GM10248 (cell line): Measurements from ENCODE around the gene EPHX1.
A peak's percentile ranks its signal among the peaks of the same experiment; 100 is the strongest.

Source experiments
- CTCF ChIA-PET: fragments of 300-600 bp; sonication (Branson Sonifier 250); formaldehyde crosslinking; extraction: SDS; loops from one replicate; lab custom pipeline; 2021; ENCODE audit warnings: antibody characterized with exemption; lab: Yijun Ruan, JAX
- POLR2A ChIA-PET: fragments of 350-650 bp; sonication (Branson Sonifier 250); formaldehyde crosslinking; extraction: SDS; loops from one replicate; lab custom pipeline; 2020; ENCODE audit warnings: antibody characterized with exemption; lab: Yijun Ruan, JAX
- DNase-seq: peaks from one replicate; pipeline ENCODE4 v3.0.0; 2012; ENCODE audit errors: extremely low spot score
- CTCF ChIP-seq: IDR thresholded peaks from 2 replicates; pipeline ENCODE4 v1.5.1; 2012; ENCODE audit warnings: mild to moderate bottlenecking, low read depth; ENCODE audit errors: extremely low read depth, missing control alignments, control extremely low read depth

The EPHX1 gene

GRCh38 chr1:225877580-225877979 is 67.7 kb downstream of the EPHX1 start:
- ChIA-PET POLR2A (interaction anchor here (0.5 kb wide), 1 partner anchor 790 kb away, joined by 3 read pairs; no protein-coding TSS in a partner anchor), CTCF (interaction anchor here (0.7 to 1.7 kb wide), 8 partner anchors 11 to 100 kb away, joined by 3 to 6 read pairs (median 3); partner anchors contain the start of genes LEFTY1 and SRP9)
- DNase-seq: no peak

GRCh38 chr1:225878282-225878681 is 68.4 kb downstream of the EPHX1 start:
- POLR2A ChIA-PET: interaction anchor here (0.6 kb wide), 1 partner anchor 102 kb away, joined by 3 read pairs; no protein-coding TSS in a partner anchor
- DNase-seq: no peak
- no peak for TF ChIP-seq CTCF
- CTCF ChIA-PET: interaction anchor here (0.8 to 1.0 kb wide), 2 partner anchors 17 to 85 kb away, joined by 3 read pairs; no protein-coding TSS in a partner anchor

More at GRCh38 chr1:225877580-225877979, 67.7 kb downstream of the EPHX1 start:
- no peak for TF ChIP-seq CTCF

GRCh38 chr1:225879521-225880221 is 69.7 kb downstream of the EPHX1 start:
- TF ChIP-seq CTCF: no peak
- CTCF ChIA-PET: interaction anchor here (1.0 to 4.6 kb wide), 3 partner anchors 31 to 405 kb away, joined by 3 to 34 read pairs (median 14); partner anchors contain the start of gene SRP9
- DNase-seq: no peak
- POLR2A ChIA-PET: no interaction called here

- ChIA-PET CTCF (interaction anchor here (1.0 to 4.6 kb wide), 6 partner anchors 9 to 405 kb away, joined by 3 to 34 read pairs (median 8); partner anchors contain the start of genes LEFTY1 and SRP9), POLR2A (no interaction called here)
- no peak for TF ChIP-seq CTCF
- no peak for DNase-seq
These were observed 70.3 kb downstream of the EPHX1 start for GRCh38 chr1:225880222-225880588.

- TF ChIP-seq CTCF: no peak
- no peak for DNase-seq
- ChIA-PET CTCF (interaction anchor here (1.2 to 4.6 kb wide), 7 partner anchors 8 to 413 kb away, joined by 3 to 34 read pairs (median 3); partner anchors contain the start of gene LEFTY1), POLR2A (no interaction called here)
These were observed 70.7 kb downstream of the EPHX1 start for GRCh38 chr1:225880636-225881035.

GRCh38 chr1:225881081-225881958 is 71.4 kb downstream of the EPHX1 start:
- TF ChIP-seq CTCF: no peak
- CTCF ChIA-PET: interaction anchor here (1.0 to 4.6 kb wide), 10 partner anchors 8 to 413 kb away, joined by 3 to 34 read pairs (median 4); partner anchors contain the start of gene LEFTY1
- POLR2A ChIA-PET: no interaction called here
- peak; percentile 61 for DNase-seq
